Dedifferentiated amniotic fluid mesenchymal stem cell (primary cell): Measurements from ENCODE around the gene STYXL1.

Experiments
- DNase-seq: peaks from one replicate; pipeline ENCODE4 v3.0.0-alpha.2; 2016; ENCODE audit errors: extremely low spot score

STYXL1 gene

DNA sequence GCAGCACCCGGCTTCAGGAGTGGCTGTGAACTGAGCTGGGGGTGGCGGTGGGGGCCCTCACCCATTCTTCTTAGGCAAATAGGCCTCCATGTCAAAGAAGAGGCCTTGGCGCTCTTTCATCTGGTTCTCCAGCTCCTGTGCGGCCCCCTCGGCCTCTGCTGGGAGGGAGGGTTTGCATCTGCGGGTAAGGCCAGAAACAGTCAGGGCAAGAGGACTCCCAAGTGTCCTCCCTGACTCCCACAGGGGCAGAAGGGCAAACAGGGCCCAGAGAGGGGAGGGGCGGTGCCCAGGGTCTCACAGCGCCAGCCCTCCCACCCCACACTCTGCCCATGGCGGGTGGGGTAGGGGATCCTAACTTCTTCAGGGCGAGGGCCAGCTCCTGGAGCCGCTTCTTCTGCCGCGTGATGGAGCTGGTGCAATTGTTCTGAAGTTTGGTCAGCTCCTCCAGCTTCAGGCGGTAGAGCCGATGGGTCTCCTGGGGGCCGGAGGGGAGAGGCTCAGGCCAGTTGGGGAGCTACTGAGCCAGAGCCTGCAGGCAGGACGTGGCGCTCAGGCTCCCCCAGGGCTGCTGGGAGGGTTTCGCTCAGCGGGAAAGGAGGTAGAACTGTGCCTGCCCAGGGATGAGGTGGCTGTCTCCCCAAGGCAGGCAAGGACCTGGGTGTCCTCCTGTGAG, 55.6 kb downstream of the STYXL1 start:
- DNase-seq, result no peak

DNA sequence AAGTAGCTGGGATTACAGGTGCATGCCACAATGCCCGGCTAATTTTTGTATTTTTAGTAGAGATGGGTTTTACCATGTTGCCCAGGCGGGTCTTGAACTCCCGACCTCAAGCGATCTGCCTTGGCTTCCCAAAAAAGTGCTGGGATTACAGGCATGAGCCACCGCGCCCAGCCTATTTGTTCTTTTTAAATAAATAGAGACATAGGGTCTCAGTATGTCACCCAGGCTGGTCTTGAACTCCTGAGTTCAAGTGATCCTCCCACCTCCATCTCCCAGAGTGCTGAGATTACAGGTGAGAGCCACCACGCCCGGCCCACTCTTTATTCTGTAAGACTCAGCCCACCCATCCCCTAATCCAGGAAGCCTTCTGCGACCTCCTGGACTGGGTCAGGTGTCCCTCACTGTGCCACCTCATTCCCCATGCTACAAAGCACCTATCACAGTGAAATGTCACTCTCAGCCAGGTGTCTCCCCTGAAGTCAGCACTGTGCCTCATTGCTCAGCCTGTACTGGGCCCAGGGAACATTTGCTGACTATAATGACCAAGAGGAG, 56.2 kb downstream of the STYXL1 start:
- no peak for DNase-seq

DNA sequence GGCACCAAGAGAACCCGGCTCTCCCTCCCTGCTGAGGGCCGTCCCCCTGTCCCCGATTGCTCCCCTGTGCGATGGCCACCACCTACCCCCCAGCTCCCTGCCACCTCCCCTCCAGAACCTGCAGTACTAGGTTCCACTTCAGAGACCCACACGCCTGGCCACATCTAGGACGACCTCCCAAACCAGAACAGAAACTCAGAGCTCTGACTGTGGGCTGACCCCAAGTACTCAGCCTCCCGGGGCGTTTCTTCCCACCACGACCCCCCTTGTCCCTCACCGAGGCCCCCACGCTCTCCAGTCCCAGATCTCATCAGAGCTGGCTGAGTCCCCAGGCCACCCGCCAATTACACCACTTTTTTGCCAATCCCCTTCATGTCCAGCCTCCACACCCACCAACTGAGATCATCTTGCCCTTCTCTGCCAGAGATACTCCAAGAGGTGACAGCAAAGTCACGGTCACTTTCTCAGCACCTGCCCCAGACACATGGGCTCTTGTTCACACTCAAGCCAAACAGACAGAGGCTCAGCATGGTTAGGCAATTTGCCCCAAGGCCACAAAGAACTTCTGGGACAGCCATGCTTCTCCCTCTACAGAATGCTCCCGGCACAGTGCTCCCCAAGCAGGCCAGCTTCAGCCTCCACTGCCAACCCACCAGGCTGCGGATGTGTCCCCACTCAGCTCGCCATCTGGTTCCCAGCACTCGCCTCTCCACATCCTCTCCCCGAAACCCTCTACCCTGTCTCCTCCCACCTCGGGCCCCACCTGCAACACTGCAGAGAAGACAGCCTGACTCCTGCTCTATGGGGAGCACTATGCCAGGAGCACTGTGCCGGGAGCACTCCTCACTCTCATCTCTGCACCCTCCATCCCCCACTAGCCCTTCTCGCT, 58.1 kb downstream of the STYXL1 start:
- no peak for DNase-seq

DNA sequence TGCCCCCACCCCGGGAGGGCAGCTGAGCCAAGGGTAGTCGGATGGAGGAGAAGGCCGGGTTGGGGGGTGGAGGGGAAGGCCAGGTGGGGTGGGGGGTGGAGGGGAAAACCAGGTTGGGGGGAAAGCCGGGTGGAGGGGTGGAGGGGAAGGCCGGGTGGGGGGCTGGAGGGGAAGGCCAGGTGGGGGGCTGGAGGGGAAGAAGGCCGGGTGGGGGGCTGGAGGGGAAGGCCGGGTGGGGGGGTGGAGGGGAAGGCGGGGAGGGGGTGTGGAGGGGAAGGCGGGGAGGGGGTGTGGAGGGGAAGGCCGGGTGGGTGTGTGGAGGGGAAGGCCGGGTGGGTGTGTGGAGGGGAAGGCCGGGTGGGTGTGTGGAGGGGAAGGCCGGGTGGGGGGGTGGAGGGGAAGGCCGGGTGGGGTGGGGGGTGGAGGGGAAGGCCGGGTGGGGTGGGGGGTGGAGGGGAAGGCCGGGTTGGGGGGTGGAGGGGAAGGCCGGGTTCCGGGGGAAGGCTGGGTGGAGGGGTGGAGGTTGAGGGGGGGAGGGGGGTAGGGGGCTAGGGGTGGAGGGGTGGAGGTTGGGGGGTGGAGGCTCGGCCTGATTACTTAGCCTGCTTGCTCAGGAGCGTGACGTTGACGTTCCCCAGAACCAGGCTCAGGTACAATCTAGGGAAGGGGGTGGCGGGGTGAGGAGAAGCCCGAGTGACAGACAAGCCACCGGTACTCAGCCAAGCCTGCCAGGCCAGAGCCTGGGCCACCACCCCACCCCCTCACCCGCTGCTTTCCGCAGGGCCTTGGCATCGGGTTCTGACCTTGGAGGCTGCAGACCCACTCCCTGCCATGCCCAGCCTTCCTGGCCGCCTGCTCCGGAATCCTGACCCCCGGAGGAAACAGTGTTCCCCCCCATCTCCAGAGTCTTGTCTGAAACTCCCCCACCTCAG, 59.0 kb downstream of the STYXL1 start:
- DNase-seq, result no peak

DNA sequence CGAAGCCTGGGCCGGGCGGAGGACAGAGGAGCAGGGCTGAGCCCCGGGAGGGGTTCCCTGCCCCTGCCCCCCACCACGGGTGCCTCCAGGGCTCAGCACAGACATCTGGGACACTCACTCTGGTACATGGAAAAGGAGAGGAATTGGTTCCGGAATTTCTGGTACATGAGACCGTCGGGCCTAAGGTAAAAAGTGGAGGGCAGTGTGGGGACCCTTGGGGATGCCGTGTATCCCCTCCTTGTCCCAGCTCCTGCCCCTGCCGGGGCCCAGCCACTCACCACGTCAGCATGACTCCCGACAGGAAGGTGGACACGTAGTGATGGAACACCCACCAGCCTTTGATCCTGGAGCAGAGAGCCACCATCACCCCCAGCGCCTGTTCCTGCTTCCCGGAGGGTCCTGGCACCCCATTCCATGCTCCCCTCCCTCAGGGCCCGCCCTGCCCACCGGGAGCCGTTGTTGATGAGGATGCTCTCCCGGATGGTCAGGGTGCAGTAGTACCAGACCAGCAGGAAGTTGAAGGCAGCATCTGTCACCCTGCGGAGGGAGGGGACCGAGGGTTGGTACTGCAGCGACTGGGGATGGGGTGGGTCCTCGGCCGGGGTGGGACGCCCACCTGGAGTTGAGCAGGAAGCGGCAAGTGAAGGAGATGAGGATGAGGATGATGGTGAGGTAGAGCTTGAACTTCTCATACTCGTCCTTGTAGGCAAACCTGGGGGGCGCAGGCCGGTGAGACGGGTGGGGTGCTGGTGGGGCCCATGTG, 59.8 kb downstream of the STYXL1 start:
- DNase-seq, result no peak

DNA sequence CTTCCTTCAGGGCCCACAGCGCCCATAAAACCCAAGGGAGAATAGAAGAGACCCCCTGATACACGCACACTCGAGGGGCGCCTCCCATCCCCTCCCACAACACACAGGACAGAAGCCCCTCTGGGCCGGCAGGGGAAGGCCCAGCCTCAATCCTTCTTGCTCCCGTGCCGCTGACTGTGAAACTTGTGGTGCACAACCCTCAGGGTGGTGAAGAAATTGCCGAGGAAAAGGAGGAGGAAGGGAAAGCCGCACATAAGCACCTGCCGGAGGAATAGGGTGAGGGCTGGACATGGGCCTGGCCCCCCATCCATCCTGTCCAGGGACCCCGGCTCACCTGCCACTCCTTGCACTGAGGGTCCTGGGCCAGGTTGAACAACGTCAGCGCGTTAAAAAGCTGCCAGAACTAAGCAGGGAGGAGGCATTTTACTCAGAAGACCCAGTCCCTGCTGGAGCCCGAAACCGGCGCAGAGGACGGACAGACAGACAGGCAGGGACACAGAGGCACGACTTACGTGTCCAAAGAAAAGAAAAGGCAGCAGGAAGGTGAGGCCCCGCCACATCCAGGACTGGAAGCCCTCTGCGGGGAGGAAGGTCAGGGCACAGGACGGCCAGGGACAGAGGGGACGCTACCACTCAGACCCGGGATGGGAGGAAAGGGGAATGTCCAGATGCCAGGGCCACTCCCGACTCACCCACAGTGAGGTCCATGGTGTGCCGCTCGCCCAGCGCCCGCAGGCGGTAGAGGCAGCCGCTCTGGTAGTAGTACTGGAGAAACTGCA, 60.6 kb downstream of the STYXL1 start:
- no peak for DNase-seq

DNA sequence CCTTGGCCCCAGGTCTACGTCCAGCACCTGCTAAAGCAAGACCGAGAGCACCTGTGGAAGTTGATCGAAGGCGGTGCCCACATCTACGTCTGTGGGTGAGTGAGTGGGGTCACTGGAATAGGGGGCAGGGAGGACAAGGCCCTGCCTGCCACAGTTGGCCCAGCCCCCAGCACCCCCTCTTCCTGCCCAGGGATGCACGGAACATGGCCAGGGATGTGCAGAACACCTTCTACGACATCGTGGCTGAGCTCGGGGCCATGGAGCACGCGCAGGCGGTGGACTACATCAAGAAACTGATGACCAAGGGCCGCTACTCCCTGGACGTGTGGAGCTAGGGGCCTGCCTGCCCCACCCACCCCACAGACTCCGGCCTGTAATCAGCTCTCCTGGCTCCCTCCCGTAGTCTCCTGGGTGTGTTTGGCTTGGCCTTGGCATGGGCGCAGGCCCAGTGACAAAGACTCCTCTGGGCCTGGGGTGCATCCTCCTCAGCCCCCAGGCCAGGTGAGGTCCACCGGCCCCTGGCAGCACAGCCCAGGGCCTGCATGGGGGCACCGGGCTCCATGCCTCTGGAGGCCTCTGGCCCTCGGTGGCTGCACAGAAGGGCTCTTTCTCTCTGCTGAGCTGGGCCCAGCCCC, 61.5 kb downstream of the STYXL1 start:
- DNase-seq, result no peak

DNA sequence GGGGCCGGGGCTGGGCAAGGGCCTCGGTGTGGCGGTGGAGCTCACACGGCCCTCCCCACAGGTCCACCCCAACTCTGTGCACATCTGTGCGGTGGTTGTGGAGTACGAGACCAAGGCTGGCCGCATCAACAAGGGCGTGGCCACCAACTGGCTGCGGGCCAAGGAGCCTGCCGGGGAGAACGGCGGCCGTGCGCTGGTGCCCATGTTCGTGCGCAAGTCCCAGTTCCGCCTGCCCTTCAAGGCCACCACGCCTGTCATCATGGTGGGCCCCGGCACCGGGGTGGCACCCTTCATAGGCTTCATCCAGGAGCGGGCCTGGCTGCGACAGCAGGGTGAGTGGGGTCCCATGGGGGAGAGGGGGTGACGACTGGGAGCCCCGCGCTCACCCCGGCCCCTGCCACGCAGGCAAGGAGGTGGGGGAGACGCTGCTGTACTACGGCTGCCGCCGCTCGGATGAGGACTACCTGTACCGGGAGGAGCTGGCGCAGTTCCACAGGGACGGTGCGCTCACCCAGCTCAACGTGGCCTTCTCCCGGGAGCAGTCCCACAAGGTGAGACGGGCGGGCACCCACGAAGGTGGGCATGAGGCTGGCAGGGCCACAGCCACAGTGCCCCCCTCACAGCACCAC, 62.2 kb downstream of the STYXL1 start:
- DNase-seq, result no peak

DNA sequence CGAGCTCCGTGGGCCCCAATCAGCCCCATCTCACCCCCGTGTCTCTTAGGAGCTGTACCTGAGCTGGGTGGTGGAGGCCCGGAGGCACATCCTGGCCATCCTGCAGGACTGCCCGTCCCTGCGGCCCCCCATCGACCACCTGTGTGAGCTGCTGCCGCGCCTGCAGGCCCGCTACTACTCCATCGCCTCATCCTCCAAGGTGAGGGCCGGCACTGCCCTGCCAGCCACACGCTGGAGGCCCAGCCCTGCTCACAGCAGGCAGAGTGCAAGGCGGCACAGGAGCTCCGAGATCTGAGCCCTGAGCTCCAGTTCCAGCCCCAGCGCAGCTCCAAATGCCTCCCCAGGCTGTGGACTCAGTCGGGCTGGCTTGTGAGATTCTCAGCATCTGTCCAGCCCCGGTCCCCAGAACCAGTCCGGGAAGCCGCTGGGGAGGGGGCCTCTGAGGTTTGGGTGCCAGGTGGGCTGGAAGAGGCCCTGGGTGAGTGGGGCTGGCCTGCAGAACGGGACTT, 62.7 kb downstream of the STYXL1 start:
- DNase-seq, result no peak

DNA sequence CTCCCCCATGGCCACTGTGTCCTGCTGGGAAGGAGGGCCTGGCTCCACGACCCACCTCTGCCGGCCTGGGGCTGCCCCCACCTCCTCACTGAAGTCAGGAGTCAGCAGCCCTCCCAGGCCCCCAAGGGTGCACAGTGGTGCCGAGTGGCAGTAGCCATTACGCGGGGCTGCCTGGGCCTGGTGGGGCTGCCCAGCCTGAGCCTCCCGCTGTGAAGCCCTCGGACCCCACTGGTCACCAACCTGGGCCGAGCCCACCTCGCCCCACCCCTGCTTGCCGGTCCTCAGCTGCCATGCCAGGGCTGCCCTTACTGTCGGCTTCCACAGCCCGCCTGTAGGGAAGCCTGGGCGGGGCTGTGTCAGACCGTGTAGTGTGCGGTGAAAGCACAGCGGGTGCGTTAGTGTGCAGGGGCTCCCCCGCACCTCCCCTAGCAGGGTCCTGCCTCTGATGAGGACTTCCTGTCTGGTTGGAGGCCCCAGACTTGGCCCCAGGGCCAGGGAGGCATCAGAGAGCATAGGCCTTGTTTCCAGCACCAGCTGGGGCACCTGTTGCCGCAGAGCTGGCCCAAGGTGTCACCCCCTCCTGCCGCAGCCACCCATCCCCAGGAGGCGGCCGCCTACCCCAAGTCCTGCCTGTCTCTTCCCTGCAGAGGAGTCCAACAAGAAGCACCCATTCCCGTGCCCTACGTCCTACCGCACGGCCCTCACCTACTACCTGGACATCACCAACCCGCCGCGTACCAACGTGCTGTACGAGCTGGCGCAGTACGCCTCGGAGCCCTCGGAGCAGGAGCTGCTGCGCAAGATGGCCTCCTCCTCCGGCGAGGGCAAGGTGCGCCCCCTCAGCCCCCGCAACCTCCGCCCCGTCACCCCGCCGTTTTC, 63.4 kb downstream of the STYXL1 start:
- no peak for DNase-seq

DNA sequence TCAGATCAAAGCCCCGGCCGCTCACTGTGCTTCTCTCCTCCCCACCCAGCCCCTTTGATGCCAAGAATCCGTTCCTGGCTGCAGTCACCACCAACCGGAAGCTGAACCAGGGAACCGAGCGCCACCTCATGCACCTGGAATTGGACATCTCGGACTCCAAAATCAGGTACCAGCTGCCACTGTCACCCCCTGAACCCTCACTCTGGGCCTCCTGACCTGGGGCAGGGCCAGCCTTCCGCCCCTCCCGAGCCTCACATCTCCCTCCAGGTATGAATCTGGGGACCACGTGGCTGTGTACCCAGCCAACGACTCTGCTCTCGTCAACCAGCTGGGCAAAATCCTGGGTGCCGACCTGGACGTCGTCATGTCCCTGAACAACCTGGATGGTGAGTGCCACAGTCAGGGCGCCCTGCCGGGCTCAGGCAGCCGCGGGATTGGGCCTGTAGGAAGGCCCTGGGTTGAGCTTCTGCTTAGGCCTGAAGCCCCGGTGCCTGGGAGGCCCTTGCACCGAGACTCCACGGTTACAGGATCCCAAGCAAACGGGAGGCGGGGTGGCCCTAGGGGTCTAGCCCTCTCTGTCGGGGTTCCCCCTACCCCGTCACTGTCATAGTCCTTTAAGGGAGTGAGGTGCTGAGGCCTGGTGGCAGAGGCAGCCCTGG, 64.2 kb downstream of the STYXL1 start:
- DNase-seq, result no peak

DNA sequence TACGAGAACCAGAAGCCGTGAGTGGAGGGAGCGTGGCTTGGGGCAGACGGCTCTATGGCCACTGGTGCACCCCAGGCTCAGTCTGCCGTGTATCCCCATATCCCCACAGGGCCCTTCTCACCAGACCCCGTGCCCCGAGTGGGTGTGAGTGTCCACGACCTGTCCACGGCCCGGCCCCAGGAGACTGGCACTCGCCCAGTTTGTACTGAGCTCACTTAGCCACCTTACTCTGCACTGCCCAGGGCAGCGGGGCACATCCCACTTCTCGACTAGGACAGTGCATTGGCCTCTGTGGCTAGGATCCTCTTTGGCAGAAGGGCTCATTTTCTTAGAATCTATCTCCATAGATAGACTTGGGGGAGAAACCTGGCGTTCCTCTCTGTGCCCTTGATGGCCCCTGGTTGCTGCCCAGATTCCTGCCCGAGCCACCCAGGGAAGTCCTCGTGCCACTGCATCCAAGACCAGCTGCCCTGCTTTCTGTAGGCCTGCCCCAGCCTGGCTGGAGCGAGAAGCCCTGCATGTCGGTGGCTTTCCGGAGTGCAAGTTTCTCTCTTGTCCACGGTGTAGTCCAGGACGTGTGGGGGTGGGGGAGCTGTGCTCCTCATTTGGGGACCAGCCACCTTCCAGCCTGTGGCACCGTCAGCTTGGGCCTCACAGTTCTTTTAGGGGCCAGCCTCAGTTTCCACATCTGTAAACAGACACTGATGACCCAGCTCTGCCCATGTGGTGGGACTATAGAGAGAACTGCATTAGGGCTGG, 65.3 kb downstream of the STYXL1 start:
- DNase-seq, result no peak

DNA sequence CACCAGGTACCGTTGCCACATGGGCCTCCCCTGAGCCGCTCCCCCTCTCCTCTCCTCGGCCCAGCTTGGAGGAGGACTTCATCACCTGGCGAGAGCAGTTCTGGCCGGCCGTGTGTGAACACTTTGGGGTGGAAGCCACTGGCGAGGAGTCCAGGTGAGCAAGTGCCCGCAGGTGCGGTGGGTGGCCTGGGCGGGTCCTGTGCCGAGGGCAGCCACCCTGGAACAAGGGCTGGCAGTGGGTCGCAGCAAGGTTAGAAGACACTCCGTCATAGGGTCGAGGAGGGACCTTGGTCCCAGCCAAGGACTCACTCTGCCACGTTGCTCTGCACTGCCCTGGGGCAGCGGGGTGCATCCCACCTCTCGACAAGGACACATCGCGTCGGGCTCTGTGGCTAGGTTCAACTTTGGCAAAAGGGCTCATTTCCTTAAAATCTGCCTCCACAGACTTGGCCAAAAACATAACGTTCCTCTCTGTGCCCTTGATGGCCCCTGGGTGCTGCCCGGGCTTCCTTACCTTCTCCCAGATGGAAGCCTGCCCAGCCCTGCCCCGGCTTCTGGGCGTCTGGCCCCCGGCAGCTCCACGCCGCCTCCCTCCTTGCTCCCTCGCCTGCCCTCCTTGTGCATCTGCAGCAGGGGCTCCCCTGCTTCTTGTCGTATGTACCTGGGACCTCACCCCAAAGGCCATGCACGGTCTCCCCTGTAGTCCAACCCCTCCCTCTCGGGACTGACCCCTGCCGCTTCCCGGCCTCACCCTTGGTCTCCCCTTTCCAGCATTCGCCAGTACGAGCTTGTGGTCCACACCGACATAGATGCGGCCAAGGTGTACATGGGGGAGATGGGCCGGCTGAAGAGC, 66.1 kb downstream of the STYXL1 start:
- DNase-seq, result no peak

DNA sequence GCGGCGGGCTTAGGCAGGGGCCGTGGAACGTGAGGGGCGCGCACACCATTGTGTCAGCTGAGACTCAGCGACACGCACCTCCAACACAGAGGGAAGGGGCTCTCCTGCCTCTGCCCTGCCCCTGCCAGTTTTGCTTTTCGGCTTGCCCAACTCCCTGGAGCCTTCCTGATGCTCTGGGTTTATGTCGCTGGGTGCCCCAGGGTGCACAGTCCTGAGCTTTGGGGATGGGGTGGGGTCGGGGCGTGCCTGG, 66.7 kb downstream of the STYXL1 start:
- no peak for DNase-seq

DNA sequence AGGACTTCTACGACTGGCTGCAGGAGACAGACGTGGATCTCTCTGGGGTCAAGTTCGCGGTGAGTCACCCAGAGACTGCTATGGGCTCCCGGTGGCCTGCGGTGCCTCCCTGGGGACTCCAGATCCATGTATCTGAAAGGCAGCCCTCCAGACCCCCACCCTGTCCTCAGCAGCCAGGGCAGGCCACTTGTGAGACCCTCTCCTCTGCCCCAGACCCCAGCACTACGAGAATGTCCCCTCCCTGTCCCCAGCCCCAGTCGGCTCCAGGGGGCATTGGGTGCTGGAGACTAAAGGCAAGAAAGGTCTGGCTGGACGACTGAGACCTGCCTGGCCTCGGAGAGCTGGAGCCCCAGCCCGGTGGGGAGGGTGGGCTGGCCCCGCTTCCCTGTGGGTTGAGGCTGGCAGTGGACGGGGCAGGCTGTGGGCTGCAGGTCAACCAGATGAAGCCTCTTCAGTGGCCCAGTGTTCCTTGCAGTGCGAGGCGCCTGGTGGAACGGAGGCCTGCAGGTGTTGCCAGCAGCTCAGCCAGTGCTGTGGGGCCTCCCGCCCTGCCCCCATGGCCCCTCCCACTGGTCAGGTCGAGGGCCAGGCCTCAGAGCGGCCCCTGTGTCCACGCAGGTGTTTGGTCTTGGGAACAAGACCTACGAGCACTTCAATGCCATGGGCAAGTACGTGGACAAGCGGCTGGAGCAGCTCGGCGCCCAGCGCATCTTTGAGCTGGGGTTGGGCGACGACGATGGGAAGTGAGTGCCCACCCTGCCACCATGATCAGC, 67.2 kb downstream of the STYXL1 start:
- DNase-seq, result no peak
